ENCODE data around the gene PDCD10. TPM values are rescaled to one million over a fixed set of nuclear protein-coding genes. Genes with fewer than 3 reads are reported as not detected.

Gene PDCD10
- total RNA-seq, 1 donor from 2014 or later: 30.4 TPM

DNA sequence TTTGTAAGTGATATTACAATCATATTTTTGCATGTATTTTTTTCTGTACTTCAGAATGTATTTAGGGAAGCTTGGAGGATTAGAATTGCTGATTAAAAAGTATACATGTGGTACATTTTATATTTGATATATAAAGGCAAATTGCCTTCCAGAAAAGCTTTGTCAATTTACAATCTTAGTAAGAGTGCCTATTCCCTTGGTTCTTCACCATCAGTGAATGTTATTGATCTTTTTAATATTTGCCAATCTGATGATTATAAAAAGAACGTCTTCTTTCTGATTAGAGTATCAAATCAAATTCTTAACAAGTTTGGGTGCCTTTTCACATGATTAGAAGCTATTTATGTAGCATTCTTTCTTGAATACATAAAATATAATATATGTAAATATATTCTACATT lies 90.1 kb downstream of the PDCD10 start:
- intact Hi-C loops (cut with DNase I): no loop called here
- ATAC-seq (ENCODE audit: poor library complexity) (no peak), DNase-seq (no peak)

Other genes with a start within 250 kb of the PDCD10 start
- gene WDR49, start 81.0 kb downstream of the PDCD10 start, total RNA-seq: 2.6 TPM
- gene SERPINI1, start 829 bp upstream of the PDCD10 start, total RNA-seq: 5.6 TPM

Measured in Right ventricle myocardium superior (tissue), 1 donor.